Measurements from ENCODE around the gene UGT1A6. TPM values are rescaled to one million over a fixed set of nuclear protein-coding genes. Genes with fewer than 3 reads are reported as not detected.

Gene UGT1A6
- total and polyA plus RNA-seq, 2 donors (not counting 1 experiment from before 2014, with no cell fraction given): not detected

DNA sequence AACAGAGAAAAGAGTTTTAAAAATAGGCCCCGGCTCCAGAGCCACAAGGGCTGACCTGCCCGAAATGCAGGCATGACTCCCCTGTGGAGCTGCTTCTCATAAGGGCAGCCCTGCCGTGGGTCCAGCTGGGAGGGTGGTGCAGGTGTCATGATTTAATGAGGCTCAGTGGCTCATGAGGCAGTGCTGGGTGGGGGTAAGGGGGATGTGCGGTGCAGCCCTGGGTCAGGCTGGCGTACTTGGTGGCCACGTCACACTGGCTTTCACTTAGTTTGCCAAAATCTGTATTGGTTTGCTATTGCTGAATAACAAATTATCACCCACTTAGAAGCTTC, 128.1 kb downstream of the UGT1A6 start:
- no peak overlapping the region for H3K27ac ChIP-seq (ENCODE audit: insufficient read depth, low read length)
- no peak overlapping the region for H3K4me3 ChIP-seq (replicated peaks in 1 of 4; ENCODE audit: control extremely low read depth in 1 of 4, insufficient read depth in 1 of 4, low read depth in 3 of 4, low read length in 4 of 4)
- TF ChIP-seq CTCF (conservative IDR thresholded peaks at IDR 0.05 in 1 of 2, IDR thresholded peaks at IDR 0.05 in 1 of 2; ENCODE audit: low read depth in 1 of 2, low read length in 2 of 2) (no peak), EZH2 (IDR thresholded peaks at IDR 0.05; ENCODE audit: low read length, missing control alignments) (no peak)
- H4K20me1 ChIP-seq (ENCODE audit: control insufficient read depth, extremely low read depth, insufficient read depth, low read length): no peaks in the 10 kb centered on the region
- no peaks in the 10 kb centered on the region for H3K79me2 ChIP-seq (ENCODE audit: control insufficient read depth, insufficient read depth, low read length)
- H3K27me3 ChIP-seq (ENCODE audit: control insufficient read depth, insufficient read depth, low read length): peaks cover 4% of the 10 kb centered on the region
- H3K9me3 ChIP-seq (ENCODE audit: control insufficient read depth, insufficient read depth, low read depth, low read length): no peaks in the 10 kb centered on the region
- DNase-seq (ENCODE audit: low read depth in 2 of 2): no peak
- H2AFZ ChIP-seq (ENCODE audit: low read length): no peak overlapping the region
- H3K9ac ChIP-seq (ENCODE audit: insufficient read depth, low read length): no peak overlapping the region
- H3K36me3 ChIP-seq (ENCODE audit: control insufficient read depth, insufficient read depth, low read length): no peaks in the 10 kb centered on the region
- no peaks in the 10 kb centered on the region for H3K4me1 ChIP-seq (ENCODE audit: control insufficient read depth, extremely low read depth, insufficient read depth, low read length)
- H3K4me2 ChIP-seq (ENCODE audit: extremely low read depth, insufficient read depth, low read length): no peak overlapping the region

- no peak overlapping the region for H2AFZ ChIP-seq (ENCODE audit: low read length)
- no peaks in the 10 kb centered on the region for H3K36me3 ChIP-seq (ENCODE audit: control insufficient read depth, insufficient read depth, low read length)
- H3K4me1 ChIP-seq (ENCODE audit: control insufficient read depth, extremely low read depth, insufficient read depth, low read length): no peaks in the 10 kb centered on the region
- no peak overlapping the region for H3K27ac ChIP-seq (ENCODE audit: insufficient read depth, low read length)
- no peaks in the 10 kb centered on the region for H3K9me3 ChIP-seq (ENCODE audit: control insufficient read depth, insufficient read depth, low read depth, low read length)
- H3K27me3 ChIP-seq (ENCODE audit: control insufficient read depth, insufficient read depth, low read length): peaks cover 4% of the 10 kb centered on the region
- no peak for DNase-seq (ENCODE audit: low read depth in 2 of 2)
- no peak overlapping the region for H3K4me3 ChIP-seq (replicated peaks in 1 of 4; ENCODE audit: control extremely low read depth in 1 of 4, insufficient read depth in 1 of 4, low read depth in 3 of 4, low read length in 4 of 4)
- H3K79me2 ChIP-seq (ENCODE audit: control insufficient read depth, insufficient read depth, low read length): no peaks in the 10 kb centered on the region
- no peak overlapping the region for H3K9ac ChIP-seq (ENCODE audit: insufficient read depth, low read length)
- TF ChIP-seq EZH2 (IDR thresholded peaks at IDR 0.05; ENCODE audit: low read length, missing control alignments): no peak
- no peak for TF ChIP-seq CTCF (conservative IDR thresholded peaks at IDR 0.05 in 1 of 2, IDR thresholded peaks at IDR 0.05 in 1 of 2; ENCODE audit: low read depth in 1 of 2, low read length in 2 of 2)
- H4K20me1 ChIP-seq (ENCODE audit: control insufficient read depth, extremely low read depth, insufficient read depth, low read length): no peaks in the 10 kb centered on the region
- H3K4me2 ChIP-seq (ENCODE audit: extremely low read depth, insufficient read depth, low read length): no peak overlapping the region
Measured at GRCh38 chr2:233821196-233821595, 128.5 kb downstream of the UGT1A6 start.

GRCh38 chr2:233821709-233822100, 129.0 kb downstream of the UGT1A6 start:
- Histone ChIP-seq H3K4me1 (ENCODE audit: control insufficient read depth, extremely low read depth, insufficient read depth, low read length) (no peaks in the 10 kb centered on the region), H3K9ac (ENCODE audit: insufficient read depth, low read length) (no peak overlapping the region), H4K20me1 (ENCODE audit: control insufficient read depth, extremely low read depth, insufficient read depth, low read length) (no peaks in the 10 kb centered on the region), H3K4me3 (replicated peaks in 1 of 4; ENCODE audit: control extremely low read depth in 1 of 4, insufficient read depth in 1 of 4, low read depth in 3 of 4, low read length in 4 of 4) (no peak overlapping the region), H3K9me3 (ENCODE audit: control insufficient read depth, insufficient read depth, low read depth, low read length) (no peaks in the 10 kb centered on the region), H3K27ac (ENCODE audit: insufficient read depth, low read length) (no peak overlapping the region), H3K36me3 (ENCODE audit: control insufficient read depth, insufficient read depth, low read length) (no peaks in the 10 kb centered on the region), H2AFZ (ENCODE audit: low read length) (no peak overlapping the region), H3K4me2 (ENCODE audit: extremely low read depth, insufficient read depth, low read length) (no peak overlapping the region), H3K79me2 (ENCODE audit: control insufficient read depth, insufficient read depth, low read length) (no peaks in the 10 kb centered on the region), H3K27me3 (ENCODE audit: control insufficient read depth, insufficient read depth, low read length) (peaks cover 4% of the 10 kb centered on the region)
- DNase-seq (ENCODE audit: low read depth in 2 of 2): no peak
- TF ChIP-seq CTCF (conservative IDR thresholded peaks at IDR 0.05 in 1 of 2, IDR thresholded peaks at IDR 0.05 in 1 of 2; ENCODE audit: low read depth in 1 of 2, low read length in 2 of 2) (no peak), EZH2 (IDR thresholded peaks at IDR 0.05; ENCODE audit: low read length, missing control alignments) (no peak)

Data from fibroblast of lung (primary cell).